GM21529 (cell line): ENCODE measurements around the gene NOXA1.
"Not testable (repeated sequence)": the region's sequence is repeated elsewhere in the genome, so short reads cannot be mapped to it uniquely, and the experiment has no call there.

Experiments used
- ATAC-seq: cut with Tn5 transposase; IDR thresholded peaks from one replicate; pipeline ENCODE4 v1.9.1; 2021; ENCODE audit not compliant: unreplicated experiment

The NOXA1 gene

GRCh38 chr9:137438591-137439157 lies 15.5 kb downstream of the NOXA1 start:
- ATAC-seq = no peak

GRCh38 chr9:137439158-137439714 lies 16.0 kb downstream of the NOXA1 start:
- no peak for ATAC-seq

GRCh38 chr9:137441289-137441934 lies 18.2 kb downstream of the NOXA1 start, which contains the start of gene ENTPD8:
TSS of gene ENTPD8 (minus strand) at chr9:137441357. CDS start at chr9:137438285, 3,072 bp downstream.
- no peak for ATAC-seq

- ATAC-seq = no peak
Measured at GRCh38 chr9:137441935-137442321, 18.7 kb downstream of the NOXA1 start.

GRCh38 chr9:137444106-137444790 lies 21.1 kb downstream of the NOXA1 start:
- ATAC-seq = no peak

- peak; percentile 60 for ATAC-seq
Measured at GRCh38 chr9:137445275-137445807, 22.1 kb downstream of the NOXA1 start.

- no peak for ATAC-seq
Measured at GRCh38 chr9:137445930-137446431, 22.8 kb downstream of the NOXA1 start.

GRCh38 chr9:137446851-137447471 lies 23.8 kb downstream of the NOXA1 start:
- no peak for ATAC-seq

- ATAC-seq = no peak
Measured at GRCh38 chr9:137447722-137448601, 24.8 kb downstream of the NOXA1 start.

- ATAC-seq = no peak
Measured at GRCh38 chr9:137448602-137448962, 25.4 kb downstream of the NOXA1 start.

GRCh38 chr9:137449081-137449844 lies 26.1 kb downstream of the NOXA1 start:
- ATAC-seq = no peak

- ATAC-seq = no peak
Measured at GRCh38 chr9:137449931-137450538, 26.8 kb downstream of the NOXA1 start.

- ATAC-seq = not testable (repeated sequence)
Measured at GRCh38 chr9:137450539-137451222, 27.5 kb downstream of the NOXA1 start.

- ATAC-seq = not testable (repeated sequence)
Measured at GRCh38 chr9:137451264-137452005, 28.2 kb downstream of the NOXA1 start.

GRCh38 chr9:137452006-137452760 lies 29.0 kb downstream of the NOXA1 start:
- no peak for ATAC-seq

GRCh38 chr9:137452761-137453642 lies 29.8 kb downstream of the NOXA1 start:
- no peak for ATAC-seq
